IgD-negative memory B cell (primary cell): Measurements from ENCODE around the gene DNAJB14. TPM values are rescaled to one million over a fixed set of nuclear protein-coding genes. Genes with fewer than 3 reads are reported as not detected.

Experiments
- H3K27ac Mint-ChIP-seq, 3 donors: one replicate each; pipeline ENCODE4 v1.8.0; 2020 to 2022; ENCODE audit warnings: mild to moderate bottlenecking in 3 of 3, mixed read lengths in 3 of 3, moderate library complexity in 1 of 3
- H3K27me3 Mint-ChIP-seq: one replicate; pipeline ENCODE4 v1.8.0; 2021; ENCODE audit warnings: mixed read lengths
- H3K36me3 Mint-ChIP-seq: one replicate; pipeline ENCODE4 v1.8.0; 2020; ENCODE audit warnings: mild to moderate bottlenecking, mixed read lengths
- H3K4me1 Mint-ChIP-seq, 3 donors: one replicate each; pipeline ENCODE4 v1.8.0; 2020 to 2022; ENCODE audit warnings: mixed read lengths in 3 of 3, mild to moderate bottlenecking in 1 of 3
- H3K4me3 Mint-ChIP-seq, 4 donors: one replicate each; pipeline ENCODE4 v1.8.0; 2020 to 2022; ENCODE audit warnings: mild to moderate bottlenecking in 4 of 4, mixed read lengths in 4 of 4, moderate library complexity in 3 of 4
- H3K9me3 Mint-ChIP-seq, 3 donors: one replicate each; pipeline ENCODE4 v1.8.0; 2020 to 2021; ENCODE audit warnings: mixed read lengths in 3 of 3, mild to moderate bottlenecking in 1 of 3
- polyA plus RNA-seq: library from polyadenylated mRNA; unstranded; fragments of 300-500 nt; fragmentation: Illumina TruSeq; gene quantifications from one replicate; pipeline ENCODE4 v1.2.3, GENCODE V29; 2021

The DNAJB14 gene
- polyA plus RNA-seq, 1 donor from 2014 or later: 50.8 TPM

GRCh38 chr4:99894161-99894997 is 52.0 kb downstream of the DNAJB14 start, which contains the start of gene LAMTOR3:
Gene LAMTOR3 (minus strand): TSS chr4:99894427. CDS start chr4:99893963, 464 bp downstream.
- H3K4me1 Mint-ChIP-seq: peaks cover 21 to 26% (median 24%) of the 10 kb centered on the region in 3 donors
- peak within 1 kb of the TSS; percentile 97 to 99 (median 97) for H3K27ac Mint-ChIP-seq
- H3K36me3 Mint-ChIP-seq: peaks cover 5% of the 10 kb centered on the region
- H3K9me3 Mint-ChIP-seq: no peaks in the 10 kb centered on the region
- no peaks in the 10 kb centered on the region for H3K27me3 Mint-ChIP-seq
- peak within 1 kb of the TSS; percentile 96 to 100 (median 99) for H3K4me3 Mint-ChIP-seq

GRCh38 chr4:99893839-99894160 is 52.6 kb downstream of the DNAJB14 start:
- Mint-ChIP-seq H3K27ac (peak overlapping the region; percentile 97 to 99 (median 97)), H3K27me3 (no peaks in the 10 kb centered on the region), H3K4me3 (peak overlapping the region; percentile 96 to 100 (median 99)), H3K36me3 (peaks cover 5% of the 10 kb centered on the region), H3K9me3 (no peaks in the 10 kb centered on the region), H3K4me1 (peaks cover 21 to 28% (median 24%) of the 10 kb centered on the region in 3 donors)

GRCh38 chr4:99893029-99893428 is 53.4 kb downstream of the DNAJB14 start:
- Mint-ChIP-seq H3K4me3 (peak overlapping the region; percentile 74 to 100 (median 98)), H3K27ac (peak overlapping the region in 2 of 3 donors; percentile 73 to 99), H3K36me3 (peaks cover 5% of the 10 kb centered on the region), H3K4me1 (peaks cover 22 to 28% (median 24%) of the 10 kb centered on the region in 3 donors), H3K27me3 (no peaks in the 10 kb centered on the region), H3K9me3 (no peaks in the 10 kb centered on the region)

GRCh38 chr4:99891351-99891750 is 55.1 kb downstream of the DNAJB14 start:
- H3K9me3 Mint-ChIP-seq: no peaks in the 10 kb centered on the region

GRCh38 chr4:99887837-99888236 is 58.6 kb downstream of the DNAJB14 start:
- peaks cover 10 to 12% (median 11%) of the 10 kb centered on the region in 3 donors for H3K4me1 Mint-ChIP-seq
- H3K27ac Mint-ChIP-seq: no peak overlapping the region
- no peak overlapping the region for H3K4me3 Mint-ChIP-seq
- no peaks in the 10 kb centered on the region for H3K27me3 Mint-ChIP-seq
- no peaks in the 10 kb centered on the region for H3K36me3 Mint-ChIP-seq
- no peaks in the 10 kb centered on the region for H3K9me3 Mint-ChIP-seq

More at GRCh38 chr4:99891351-99891750, 55.1 kb downstream of the DNAJB14 start:
- no peaks in the 10 kb centered on the region for H3K27me3 Mint-ChIP-seq
- H3K36me3 Mint-ChIP-seq: peaks cover 5% of the 10 kb centered on the region
- H3K27ac Mint-ChIP-seq: peak overlapping the region in 2 of 3 donors; percentile 32 to 67
- H3K4me1 Mint-ChIP-seq: peaks cover 22 to 28% (median 24%) of the 10 kb centered on the region in 3 donors
- peak overlapping the region in 1 of 4 donors; percentile 44 for H3K4me3 Mint-ChIP-seq

GRCh38 chr4:99886146-99886545 is 60.3 kb downstream of the DNAJB14 start:
- Mint-ChIP-seq H3K27ac (no peak overlapping the region), H3K36me3 (peaks cover 3% of the 10 kb centered on the region), H3K27me3 (no peaks in the 10 kb centered on the region)

GRCh38 chr4:99885687-99886086 is 60.7 kb downstream of the DNAJB14 start:
- Mint-ChIP-seq H3K9me3 (no peaks in the 10 kb centered on the region), H3K27me3 (no peaks in the 10 kb centered on the region), H3K4me1 (peaks cover under 1 to 3% (median 2%) of the 10 kb centered on the region in 3 donors), H3K36me3 (peaks cover 3% of the 10 kb centered on the region), H3K27ac (no peak overlapping the region), H3K4me3 (no peak overlapping the region)

More at GRCh38 chr4:99886146-99886545, 60.3 kb downstream of the DNAJB14 start:
- Mint-ChIP-seq H3K9me3 (no peaks in the 10 kb centered on the region), H3K4me1 (peaks cover 5 to 8% (median 5%) of the 10 kb centered on the region in 3 donors), H3K4me3 (no peak overlapping the region)

- Mint-ChIP-seq H3K27me3 (no peaks in the 10 kb centered on the region), H3K4me3 (no peak overlapping the region), H3K36me3 (peaks cover 3% of the 10 kb centered on the region), H3K27ac (no peak overlapping the region), H3K9me3 (no peaks in the 10 kb centered on the region), H3K4me1 (peaks cover 0 to 2% (median 2%) of the 10 kb centered on the region in 3 donors)
These were observed 61.3 kb downstream of the DNAJB14 start for GRCh38 chr4:99885063-99885664.

GRCh38 chr4:99879458-99879857 is 67.0 kb downstream of the DNAJB14 start:
- no peaks in the 10 kb centered on the region for H3K9me3 Mint-ChIP-seq
- H3K27ac Mint-ChIP-seq: no peak overlapping the region
- peaks cover 6% of the 10 kb centered on the region for H3K36me3 Mint-ChIP-seq
- no peaks in the 10 kb centered on the region for H3K27me3 Mint-ChIP-seq
- H3K4me1 Mint-ChIP-seq: no peaks in the 10 kb centered on the region
- H3K4me3 Mint-ChIP-seq: no peak overlapping the region

GRCh38 chr4:99878604-99879003 is 67.8 kb downstream of the DNAJB14 start:
- no peak overlapping the region for H3K27ac Mint-ChIP-seq
- no peaks in the 10 kb centered on the region for H3K27me3 Mint-ChIP-seq
- H3K9me3 Mint-ChIP-seq: no peaks in the 10 kb centered on the region

GRCh38 chr4:99876946-99877345 is 69.5 kb downstream of the DNAJB14 start:
- Mint-ChIP-seq H3K4me1 (peaks cover 0 to 4% (median 3%) of the 10 kb centered on the region in 3 donors), H3K27me3 (no peaks in the 10 kb centered on the region), H3K4me3 (no peak overlapping the region), H3K9me3 (no peaks in the 10 kb centered on the region), H3K36me3 (peaks cover 6% of the 10 kb centered on the region), H3K27ac (no peak overlapping the region)

More at GRCh38 chr4:99878604-99879003, 67.8 kb downstream of the DNAJB14 start:
- no peaks in the 10 kb centered on the region for H3K4me1 Mint-ChIP-seq
- peaks cover 6% of the 10 kb centered on the region for H3K36me3 Mint-ChIP-seq
- no peak overlapping the region for H3K4me3 Mint-ChIP-seq

- Mint-ChIP-seq H3K36me3 (peaks cover 2% of the 10 kb centered on the region), H3K9me3 (no peaks in the 10 kb centered on the region), H3K27ac (peak overlapping the region in 1 of 3 donors; percentile 67), H3K4me3 (no peak overlapping the region), H3K27me3 (no peaks in the 10 kb centered on the region), H3K4me1 (peaks cover 0 to 4% (median 3%) of the 10 kb centered on the region in 3 donors)
These were observed 71.3 kb downstream of the DNAJB14 start for GRCh38 chr4:99875071-99875470.

GRCh38 chr4:99872570-99872969 is 73.8 kb downstream of the DNAJB14 start:
- Mint-ChIP-seq H3K36me3 (no peaks in the 10 kb centered on the region), H3K27me3 (no peaks in the 10 kb centered on the region), H3K4me1 (peaks cover 0 to 4% (median 3%) of the 10 kb centered on the region in 3 donors), H3K4me3 (peak overlapping the region in 1 of 4 donors; percentile 13), H3K9me3 (no peaks in the 10 kb centered on the region), H3K27ac (peak overlapping the region in 1 of 3 donors; percentile 36)

GRCh38 chr4:99868126-99868596 is 78.3 kb downstream of the DNAJB14 start:
- Mint-ChIP-seq H3K4me1 (peaks cover 0 to 6% (median 3%) of the 10 kb centered on the region in 3 donors), H3K27ac (no peak overlapping the region)

GRCh38 chr4:99863804-99864203 is 82.6 kb downstream of the DNAJB14 start:
- Mint-ChIP-seq H3K36me3 (peaks cover 4% of the 10 kb centered on the region), H3K27me3 (no peaks in the 10 kb centered on the region), H3K9me3 (no peaks in the 10 kb centered on the region), H3K27ac (no peak overlapping the region), H3K4me3 (no peak overlapping the region), H3K4me1 (peaks cover 6 to 26% (median 26%) of the 10 kb centered on the region in 3 donors)

More at GRCh38 chr4:99868126-99868596, 78.3 kb downstream of the DNAJB14 start:
- H3K4me3 Mint-ChIP-seq: no peak overlapping the region
- H3K9me3 Mint-ChIP-seq: no peaks in the 10 kb centered on the region
- no peaks in the 10 kb centered on the region for H3K36me3 Mint-ChIP-seq
- no peaks in the 10 kb centered on the region for H3K27me3 Mint-ChIP-seq
